ENCODE results near the gene MYADML2. TPM values are rescaled to one million over a fixed set of nuclear protein-coding genes. Genes with fewer than 3 reads are reported as not detected.

The MYADML2 gene
- total RNA-seq, 2 experiments from 2014 or later = 0.19 TPM; not detected in 1

- no peak overlapping the region for H3K27ac ChIP-seq (ENCODE audit: low read depth, low read length, poor library complexity, severe bottlenecking)
- H3K9me3 ChIP-seq (ENCODE audit: low read length) = no peaks in the 10 kb centered on the region
- no peak overlapping the region for H3K4me2 ChIP-seq (ENCODE audit: low read length)
- H3K4me3 ChIP-seq (ENCODE audit: low read depth, low read length, poor library complexity, severe bottlenecking) = no peak overlapping the region
- TF ChIP-seq CTCF (conservative IDR thresholded peaks at IDR 0.05; ENCODE audit: low read length) (peak; percentile 71), EZH2phosphoT487 (IDR thresholded peaks at IDR 0.05; ENCODE audit: borderline replicate concordance, low read depth, low read length) (no peak)
- peaks cover 11% of the 10 kb centered on the region for H3K4me1 ChIP-seq (ENCODE audit: insufficient read depth, low read length, poor library complexity, severe bottlenecking)
- ChIA-PET CTCF (ENCODE audit: unreplicated experiment) (no interaction called here), POLR2A (no interaction called here)
- H3K9me2 ChIP-seq (ENCODE audit: insufficient read depth, low read length) = no peaks in the 10 kb centered on the region
- H3K79me2 ChIP-seq (ENCODE audit: insufficient read depth, low read depth, low read length) = peaks cover 5% of the 10 kb centered on the region; the same call in 1 of the 2 replicates
- BruUV-seq (replicated peaks) = no TSS peak
- intact Hi-C loops (cut with micrococcal nuclease; ENCODE audit: unreplicated experiment) = no loop called here
- peak; percentile 61 for DNase-seq (ENCODE audit: low spot score)
- no peaks in the 10 kb centered on the region; the same call in 1 of the 2 replicates for H4K20me1 ChIP-seq (ENCODE audit: insufficient read depth, low read length)
- no peak overlapping the region for H2AFZ ChIP-seq (ENCODE audit: low read length)
- peaks cover 32% of the 10 kb centered on the region; the same call in 1 of the 2 replicates for H3K36me3 ChIP-seq (ENCODE audit: insufficient read depth, low read length)
These were observed 40.4 kb downstream of the MYADML2 start for GRCh38 chr17:81906476-81907218.

- POLR2A ChIA-PET = no interaction called here
- no TSS peak for BruUV-seq (replicated peaks)
- Histone ChIP-seq H3K9me3 (ENCODE audit: low read length) (no peaks in the 10 kb centered on the region), H4K20me1 (ENCODE audit: insufficient read depth, low read length) (no peaks in the 10 kb centered on the region; the same call in 1 of the 2 replicates), H3K27ac (ENCODE audit: low read depth, low read length, poor library complexity, severe bottlenecking) (no peak overlapping the region), H3K4me1 (ENCODE audit: insufficient read depth, low read length, poor library complexity, severe bottlenecking) (peaks cover 9% of the 10 kb centered on the region), H2AFZ (ENCODE audit: low read length) (no peak overlapping the region), H3K36me3 (ENCODE audit: insufficient read depth, low read length) (peaks cover 32% of the 10 kb centered on the region; the same call in 1 of the 2 replicates), H3K79me2 (ENCODE audit: insufficient read depth, low read depth, low read length) (peaks cover 5% of the 10 kb centered on the region; the same call in 1 of the 2 replicates), H3K4me3 (ENCODE audit: low read depth, low read length, poor library complexity, severe bottlenecking) (no peak overlapping the region), H3K4me2 (ENCODE audit: low read length) (no peak overlapping the region), H3K9me2 (ENCODE audit: insufficient read depth, low read length) (no peaks in the 10 kb centered on the region)
- CTCF ChIA-PET (ENCODE audit: unreplicated experiment) = no interaction called here
- DNase-seq (ENCODE audit: low spot score) = no peak
- TF ChIP-seq EZH2phosphoT487 (IDR thresholded peaks at IDR 0.05; ENCODE audit: borderline replicate concordance, low read depth, low read length) (no peak), CTCF (conservative IDR thresholded peaks at IDR 0.05; ENCODE audit: low read length) (no peak)
- intact Hi-C loops (cut with micrococcal nuclease; ENCODE audit: unreplicated experiment) = no loop called here
These were observed 41.0 kb downstream of the MYADML2 start for GRCh38 chr17:81905993-81906392.

GRCh38 chr17:81905424-81905875, 41.6 kb downstream of the MYADML2 start:
- no TSS peak for BruUV-seq (replicated peaks)
- Histone ChIP-seq H3K27ac (ENCODE audit: low read depth, low read length, poor library complexity, severe bottlenecking) (no peak overlapping the region), H4K20me1 (ENCODE audit: insufficient read depth, low read length) (no peaks in the 10 kb centered on the region; the same call in 1 of the 2 replicates), H2AFZ (ENCODE audit: low read length) (no peak overlapping the region), H3K4me1 (ENCODE audit: insufficient read depth, low read length, poor library complexity, severe bottlenecking) (peaks cover 7% of the 10 kb centered on the region), H3K9me3 (ENCODE audit: low read length) (no peaks in the 10 kb centered on the region), H3K4me2 (ENCODE audit: low read length) (no peak overlapping the region), H3K4me3 (ENCODE audit: low read depth, low read length, poor library complexity, severe bottlenecking) (no peak overlapping the region), H3K9me2 (ENCODE audit: insufficient read depth, low read length) (no peaks in the 10 kb centered on the region), H3K36me3 (ENCODE audit: insufficient read depth, low read length) (peaks cover 37% of the 10 kb centered on the region; the same call in 1 of the 2 replicates), H3K79me2 (ENCODE audit: insufficient read depth, low read depth, low read length) (peaks cover 3% of the 10 kb centered on the region; the same call in 1 of the 2 replicates)
- POLR2A ChIA-PET = no interaction called here
- CTCF ChIA-PET (ENCODE audit: unreplicated experiment) = no interaction called here
- no peak for DNase-seq (ENCODE audit: low spot score)
- TF ChIP-seq CTCF (conservative IDR thresholded peaks at IDR 0.05; ENCODE audit: low read length) = no peak
- TF ChIP-seq EZH2phosphoT487 (IDR thresholded peaks at IDR 0.05; ENCODE audit: borderline replicate concordance, low read depth, low read length) = no peak
- intact Hi-C loops (cut with micrococcal nuclease; ENCODE audit: unreplicated experiment) = no loop called here
